Stimulated activated CD4-positive, alpha-beta T cell treated with anti-CD3 and anti-CD28 coated beads, Interleukin-2, amount 100 ng/mL, for 48 hours (primary cell): Measurements from ENCODE around the gene PRCC.
A peak's percentile ranks its signal among the peaks of the same experiment; 100 is the strongest.

Experiments used
- DNase-seq, 2 donors: peaks; one replicate each; pipeline ENCODE4 v3.0.0-alpha.2; 2020

The PRCC gene

GRCh38 chr1:156816561-156817328 is 49.4 kb downstream of the PRCC start, which contains the start of gene SH2D2A:
Gene SH2D2A (minus strand): TSS chr1:156816848. CDS start chr1:156816708, 140 bp downstream.
- DNase-seq = peak; percentile 81 to 82

DNA sequence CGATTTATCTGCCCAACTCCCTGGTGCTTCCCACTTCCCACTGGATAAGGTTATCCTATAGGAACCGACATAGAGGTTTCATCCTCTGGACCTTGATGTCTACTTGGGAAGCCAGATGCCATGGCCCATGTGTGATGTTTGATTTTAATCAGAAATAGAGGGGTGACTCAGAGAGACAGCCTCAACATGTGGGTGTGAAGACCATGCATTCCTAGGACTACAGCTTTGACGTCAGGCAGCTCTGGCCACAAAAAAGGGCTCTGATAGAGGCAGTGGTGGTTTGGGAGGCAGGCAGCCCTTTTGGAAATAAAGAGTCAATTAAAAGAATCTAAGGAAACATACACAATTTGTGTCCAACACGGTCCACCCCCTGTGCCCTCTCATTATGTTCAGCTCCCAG is 54.5 kb downstream of the PRCC start:
- DNase-seq = no peak

DNA sequence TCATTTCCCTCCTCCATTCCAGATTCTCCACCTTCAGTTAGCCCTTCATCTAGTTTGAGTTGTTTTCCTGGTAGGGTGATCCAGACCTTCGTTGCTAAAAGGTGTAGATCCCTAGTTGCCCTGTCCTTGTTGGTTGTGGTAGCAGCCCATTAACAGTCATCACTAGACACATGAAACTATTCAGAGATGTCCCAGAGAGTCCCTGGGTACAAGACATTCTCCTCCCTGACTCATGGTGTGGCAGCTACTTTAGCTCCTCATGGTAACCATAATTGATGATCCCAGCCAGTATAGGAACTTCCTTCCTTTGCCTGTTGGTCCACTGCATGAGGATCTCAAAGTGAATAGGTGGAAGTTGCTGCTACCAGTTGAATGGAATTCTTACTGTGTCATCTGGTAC is 55.3 kb downstream of the PRCC start:
- DNase-seq = no peak

DNA sequence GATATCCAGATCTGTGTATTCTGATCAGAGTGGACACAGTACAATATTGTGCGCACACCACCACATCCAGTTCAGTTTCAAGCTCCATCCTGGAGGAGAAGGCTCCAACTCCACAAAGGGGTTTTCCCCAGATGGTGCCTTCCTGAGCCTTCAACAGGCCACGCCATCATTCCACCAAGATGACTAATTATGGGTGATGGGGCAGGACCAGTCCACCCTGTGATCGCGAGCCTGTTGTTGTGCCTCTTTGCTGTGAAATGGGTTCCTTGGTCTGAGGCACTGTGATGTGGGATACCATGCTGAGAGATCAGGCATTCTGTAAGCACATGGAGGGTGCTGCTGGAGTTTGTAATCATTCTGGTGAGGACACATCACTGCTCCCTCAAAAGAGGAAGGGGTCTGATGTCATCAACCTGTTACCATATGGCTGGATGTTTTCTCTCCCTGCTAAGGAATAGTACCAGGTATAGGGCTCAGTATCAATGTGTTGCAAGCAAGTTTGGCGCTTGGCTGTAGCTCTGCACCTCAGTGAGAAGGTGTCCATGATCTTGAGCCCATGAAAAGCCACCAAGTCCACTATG is 56.0 kb downstream of the PRCC start:
- no peak for DNase-seq

- DNase-seq = no peak
These were observed 59.3 kb downstream of the PRCC start for GRCh38 chr1:156826630-156827029.

DNA sequence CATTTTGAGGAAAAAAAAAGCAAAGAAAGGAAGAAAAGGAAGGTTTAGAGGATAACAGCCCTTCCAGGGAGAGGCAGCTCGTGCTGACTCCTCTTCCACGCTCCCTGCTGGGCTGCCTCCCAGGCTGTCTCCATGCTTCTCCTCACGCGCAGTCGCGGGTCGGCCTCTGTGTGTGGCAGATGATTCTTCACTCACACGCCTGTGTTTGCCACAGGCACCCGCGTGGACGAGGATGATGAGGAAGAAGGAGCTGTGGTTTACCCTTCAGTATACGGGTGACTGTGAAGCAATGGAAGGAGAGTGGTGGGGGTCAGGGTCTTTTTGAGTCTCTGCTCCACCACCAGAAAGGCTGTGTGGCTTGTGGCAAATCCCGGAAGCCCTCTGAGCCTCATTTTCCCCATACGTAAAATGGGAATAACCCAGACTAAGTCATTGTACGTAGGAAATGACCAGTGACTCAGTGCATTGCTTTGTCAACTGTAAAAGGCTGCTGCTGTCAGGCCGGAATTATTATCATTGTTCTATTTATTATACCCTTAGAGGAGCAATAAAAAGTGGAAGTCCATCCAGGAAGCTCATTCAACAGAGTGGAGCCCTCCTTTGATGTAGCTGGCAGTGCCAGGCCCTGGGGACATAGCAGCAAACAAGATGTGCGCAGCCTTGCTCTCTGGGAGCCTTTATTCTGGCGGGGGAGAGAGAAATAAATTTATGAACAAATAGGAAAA is 61.2 kb downstream of the PRCC start:
- no peak for DNase-seq

GRCh38 chr1:156832434-156832833 is 65.1 kb downstream of the PRCC start:
- no peak for DNase-seq

- DNase-seq = no peak
These were observed 66.3 kb downstream of the PRCC start for GRCh38 chr1:156833603-156834002.

DNA sequence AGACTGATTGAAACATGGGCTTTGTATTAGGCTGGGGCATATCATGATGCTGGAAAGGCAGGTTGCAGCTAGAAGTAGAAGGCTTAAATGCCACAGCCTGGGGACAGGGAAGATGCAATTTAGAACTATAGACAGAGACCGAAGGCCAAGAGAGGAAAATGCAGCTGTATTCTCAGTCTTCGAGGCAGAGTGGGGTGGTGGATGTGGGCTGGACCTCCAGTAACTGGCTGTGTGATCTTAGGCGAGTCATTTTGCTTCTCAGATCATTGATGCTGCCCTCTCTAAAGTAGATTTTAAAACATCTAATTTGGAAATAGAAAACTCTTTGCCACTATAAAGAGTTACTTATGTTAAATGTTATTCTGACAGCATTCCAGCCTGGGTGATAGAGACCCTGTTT is 67.0 kb downstream of the PRCC start:
- no peak for DNase-seq

DNA sequence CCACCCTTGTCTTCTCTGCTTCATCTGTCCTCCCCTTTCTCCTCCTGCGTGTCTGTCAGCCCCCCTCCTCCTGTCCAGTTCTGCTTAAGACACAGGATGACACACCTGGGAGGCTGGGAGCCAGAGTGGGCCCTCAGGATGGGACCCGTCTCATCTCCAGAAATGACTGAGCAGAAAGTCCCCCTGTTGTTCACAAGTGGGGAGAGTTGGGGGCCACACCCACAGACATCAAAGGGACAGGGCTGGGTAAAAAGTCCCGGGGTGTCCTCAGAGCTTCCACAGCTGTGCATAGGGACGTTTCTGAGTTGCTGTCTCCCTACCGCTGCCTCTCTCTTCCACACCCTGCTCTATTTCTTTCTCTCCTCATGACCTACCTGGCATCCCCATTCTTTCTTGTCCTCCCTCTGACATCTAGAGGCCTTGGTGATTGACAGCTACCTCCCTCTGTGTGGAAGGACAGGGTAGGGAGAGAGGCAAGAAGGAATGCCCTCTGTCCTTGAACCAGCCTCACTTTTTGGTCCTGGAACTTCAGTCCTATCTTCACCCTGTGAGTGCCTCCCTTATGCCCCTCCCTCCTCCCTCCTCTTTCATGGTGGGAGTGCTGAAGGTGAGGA is 68.8 kb downstream of the PRCC start:
- DNase-seq = peak in 1 of 2 donors; percentile 38

- no peak for DNase-seq
These were observed 69.6 kb downstream of the PRCC start for GRCh38 chr1:156836892-156837291.

DNA sequence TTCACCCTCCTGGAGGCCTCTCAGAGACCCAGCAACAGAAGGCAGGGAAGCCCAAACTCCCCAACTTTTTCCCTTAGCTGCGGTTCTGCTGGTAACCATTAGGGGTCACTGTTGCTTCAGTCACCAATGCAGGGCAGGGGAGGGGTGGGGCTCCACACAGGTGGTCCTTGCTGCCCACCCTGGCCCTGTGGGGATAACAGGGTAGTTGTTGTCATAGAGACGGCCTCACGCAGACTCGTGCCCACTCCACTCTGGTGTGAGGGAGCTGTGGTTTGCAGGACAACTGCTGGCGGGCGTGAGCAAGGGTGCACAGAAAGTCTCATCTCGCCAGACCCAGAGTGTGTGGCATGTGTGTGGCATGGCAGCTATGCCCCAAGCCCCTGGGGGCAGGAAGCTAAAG is 71.6 kb downstream of the PRCC start:
- DNase-seq = peak in 1 of 2 donors; percentile 50

DNA sequence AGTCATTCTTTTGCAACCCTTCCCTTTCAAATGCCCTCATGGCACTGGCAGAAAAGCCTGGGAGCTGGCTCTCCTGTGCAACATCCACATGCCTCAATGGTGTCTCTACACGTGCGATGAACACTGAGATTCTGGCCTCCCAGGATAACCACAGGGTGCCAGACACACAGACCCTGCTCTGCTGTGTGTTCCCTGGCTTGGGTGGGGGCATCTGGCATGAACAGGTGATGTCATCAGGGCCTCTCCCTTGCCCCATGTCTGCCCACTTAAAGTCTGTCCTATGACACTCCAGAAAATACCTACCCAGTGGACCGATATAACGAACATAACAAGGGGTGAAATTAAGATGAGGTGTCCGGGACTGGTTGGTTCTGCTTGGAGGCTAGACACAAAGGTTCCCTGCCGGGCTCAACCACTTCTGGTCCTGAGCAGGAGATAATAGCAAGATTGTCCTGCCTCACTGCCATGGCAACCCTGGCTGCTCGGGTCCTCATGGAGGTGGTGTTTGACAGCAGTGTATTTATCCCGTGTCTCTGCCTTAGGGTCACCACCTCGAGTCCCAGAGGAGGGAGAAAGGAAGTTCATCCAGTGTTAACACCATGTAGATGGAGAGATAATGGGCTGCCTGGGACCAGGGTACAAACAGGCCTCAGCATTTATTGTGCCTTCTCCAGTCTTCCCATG is 72.2 kb downstream of the PRCC start:
- no peak for DNase-seq

DNA sequence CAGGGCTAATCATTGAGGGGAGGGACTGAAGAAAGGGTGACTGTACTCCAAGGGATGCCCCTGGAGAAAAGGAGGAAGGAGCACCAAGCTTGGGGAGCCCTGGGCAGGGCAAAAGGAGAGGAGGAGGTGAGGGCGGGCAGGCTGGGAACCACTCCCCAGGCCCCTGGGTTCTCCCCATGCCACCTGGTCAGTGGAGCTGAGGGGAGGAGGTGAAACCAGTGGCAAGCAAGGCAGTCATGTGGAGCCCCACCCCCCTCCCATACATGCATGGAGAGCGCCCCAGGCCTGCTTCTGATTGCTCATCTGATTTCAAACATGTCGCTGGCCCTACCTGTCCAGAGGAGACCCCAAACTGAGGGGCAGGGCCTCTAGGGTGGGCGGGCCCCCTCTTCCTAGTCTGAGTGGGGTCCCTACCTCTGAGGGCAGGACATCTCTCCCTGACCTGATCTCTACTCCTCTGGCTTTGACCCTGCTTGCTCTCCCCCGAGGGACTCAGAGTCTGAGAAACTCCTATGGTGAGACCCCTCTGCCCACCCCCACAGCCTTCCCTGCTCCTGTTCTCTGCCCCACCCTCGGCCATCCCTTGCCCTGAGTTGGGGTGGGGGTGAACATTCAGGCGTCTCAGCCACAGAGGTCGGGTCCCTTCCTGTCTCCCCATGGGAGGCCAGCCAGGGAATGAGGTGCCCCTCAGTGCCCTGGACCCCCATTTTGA is 73.0 kb downstream of the PRCC start:
- no peak for DNase-seq

GRCh38 chr1:156840898-156841279 is 73.6 kb downstream of the PRCC start:
- no peak for DNase-seq

GRCh38 chr1:156841295-156841855 is 74.0 kb downstream of the PRCC start:
- DNase-seq = no peak

- DNase-seq = no peak
These were observed 75.4 kb downstream of the PRCC start for GRCh38 chr1:156842618-156843300.

DNA sequence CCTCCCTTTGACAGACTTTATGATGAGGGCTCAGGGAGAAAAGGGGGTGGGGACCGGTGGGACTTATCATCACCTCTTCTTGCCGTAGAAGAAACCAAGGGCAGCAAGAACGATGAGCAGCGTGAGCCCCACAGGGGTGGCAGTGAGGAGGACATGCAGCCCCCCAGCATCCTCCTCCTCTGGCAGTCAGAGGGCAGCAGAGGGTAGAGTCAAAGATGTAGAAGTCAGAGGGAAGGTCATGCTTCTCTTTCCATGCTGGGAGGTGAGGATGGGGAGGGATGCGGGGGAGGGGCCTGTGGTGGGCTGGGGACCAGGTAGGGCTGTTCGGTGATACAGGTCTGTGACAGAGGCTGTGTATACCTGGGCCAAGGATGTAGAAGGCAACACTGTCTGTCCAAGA is 76.8 kb downstream of the PRCC start:
- DNase-seq = no peak

DNA sequence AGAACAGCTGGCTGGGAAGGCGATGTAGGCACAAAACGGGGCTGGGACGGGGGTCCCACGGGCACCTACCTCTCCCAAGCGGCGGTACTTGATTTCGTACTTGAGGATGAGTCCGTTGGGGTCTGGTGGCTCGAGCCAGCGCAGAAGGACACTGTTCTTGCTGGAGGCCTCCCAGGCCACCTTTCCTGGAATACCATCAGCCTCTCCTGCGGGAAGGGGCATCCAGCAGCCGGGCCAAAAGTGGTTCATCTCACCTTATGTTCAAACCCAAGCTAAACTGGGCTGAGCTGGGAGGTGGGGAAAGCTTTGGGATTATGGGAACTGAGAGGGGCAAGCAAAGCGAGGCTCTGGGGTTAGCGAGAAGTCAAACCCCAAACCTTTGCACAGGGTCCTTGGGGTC is 77.3 kb downstream of the PRCC start:
- DNase-seq = no peak

GRCh38 chr1:156845055-156845952 is 78.0 kb downstream of the PRCC start:
- peak in 1 of 2 donors; percentile 36 for DNase-seq
